Liver (tissue), 3 donors: ENCODE results near the gene PALMD.

Source experiments
- CTCF ChIP-seq: fragments of 150-350 bp; IDR thresholded peaks from 2 replicates; pipeline ENCODE4 v1.5.1; 2017; ENCODE audit warnings: improper control_type of control experiment, low read depth, low read length; ENCODE audit not compliant: missing input control
- TAF1 ChIP-seq: conservative IDR thresholded peaks from 2 replicates; pipeline ENCODE4 v1.6.1; 2016; ENCODE audit warnings: antibody characterized with exemption, mild to moderate bottlenecking
- donor health status: healthy.
- donor health status: healthy.

- TF ChIP-seq TAF1 (no peak), CTCF (no peak)
Observed at GRCh38 chr1:99672038-99672437, 26.1 kb downstream of the PALMD start.
